Putamen (tissue), 1 donor: Measurements from ENCODE around the gene HDAC10.
A peak's percentile ranks its signal among the peaks of the same experiment; 100 is the strongest.

ENCODE experiments used
- DNase-seq: peaks from one replicate; pipeline ENCODE4 v3.0.0-alpha.2; 2016; ENCODE audit warnings: low spot score

The HDAC10 gene

DNA sequence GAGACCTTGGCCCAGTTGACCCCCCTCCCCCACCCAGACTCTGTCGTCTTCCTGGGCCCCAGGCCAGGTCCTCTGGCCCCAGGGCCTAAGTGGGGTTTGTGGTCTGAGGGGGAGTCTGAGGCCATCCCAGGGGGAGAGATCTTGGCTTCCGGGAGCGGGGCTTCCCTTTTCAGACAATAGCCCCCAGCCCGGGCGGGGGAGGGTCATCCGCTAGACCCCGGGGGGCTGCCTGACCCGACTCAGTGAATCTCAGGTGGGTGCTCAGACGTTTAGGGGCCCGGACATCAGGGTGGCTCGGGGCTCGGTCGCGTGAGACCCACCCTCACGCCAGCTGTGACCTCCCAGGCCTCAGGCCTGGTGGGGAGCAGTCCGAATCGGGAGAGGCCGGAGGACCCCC is 18.5 kb upstream of the HDAC10 start:
- no peak for DNase-seq

DNA sequence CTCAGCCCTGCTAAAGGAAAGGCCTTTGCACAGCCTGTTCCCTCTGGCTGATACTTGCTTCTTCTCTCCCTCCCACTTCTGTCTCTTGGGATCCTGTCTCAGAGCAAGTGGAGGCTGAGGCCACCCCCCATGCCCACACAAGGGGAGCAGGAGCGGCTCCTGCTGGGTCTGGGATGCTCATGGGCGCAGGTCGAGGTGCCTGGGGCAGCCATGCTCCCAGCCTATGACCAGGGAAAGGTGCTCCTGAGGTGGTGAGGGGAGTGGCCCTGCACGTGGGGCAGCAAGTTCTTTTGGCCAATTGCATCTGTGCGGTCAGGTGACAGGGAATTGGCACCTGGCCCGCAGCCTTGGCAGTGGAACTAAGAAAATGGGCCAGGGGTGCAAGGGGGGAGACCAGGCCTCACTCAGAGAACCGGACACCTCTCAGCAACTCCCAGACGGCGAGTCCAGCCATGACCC is 17.6 kb upstream of the HDAC10 start:
- DNase-seq = no peak

DNA sequence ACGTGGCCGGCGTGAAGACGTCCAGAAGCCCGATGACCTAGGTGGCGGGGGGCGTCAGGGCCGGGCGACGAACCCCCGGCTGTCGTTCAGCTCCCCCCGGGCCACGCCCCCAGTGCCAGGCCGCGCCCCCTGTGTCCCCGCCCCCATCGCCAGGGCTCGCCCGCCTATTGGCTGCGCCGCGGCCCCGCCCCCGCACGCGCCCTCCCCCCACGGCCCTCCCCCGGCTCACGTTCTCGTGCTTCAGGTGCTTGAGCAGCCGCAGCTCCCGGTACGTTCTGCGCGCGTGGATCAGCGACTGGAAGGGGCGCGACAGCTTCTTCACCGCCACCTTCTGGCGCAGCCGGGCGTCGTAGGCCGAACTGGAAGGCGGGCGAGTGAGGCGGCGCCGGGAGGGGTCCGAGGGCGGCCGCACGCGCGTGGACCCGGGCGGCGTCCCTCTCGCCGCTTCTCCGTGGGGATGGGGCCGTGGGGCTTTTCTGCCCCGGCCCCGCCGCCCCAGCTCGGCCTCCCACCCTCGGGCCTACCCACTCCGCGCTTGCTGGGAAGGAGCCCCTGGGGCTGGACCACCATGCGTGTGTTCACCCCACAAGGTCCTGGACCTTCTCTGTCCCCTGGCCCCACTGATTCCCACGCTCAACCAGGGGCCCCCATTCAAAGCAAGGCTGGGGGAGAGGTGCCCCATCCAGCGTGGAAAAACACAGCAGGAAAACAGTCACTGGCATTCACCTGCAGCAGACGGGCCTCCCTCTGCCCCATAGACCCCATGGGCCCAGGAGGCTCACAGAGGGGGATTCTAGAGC is 16.7 kb upstream of the HDAC10 start:
- DNase-seq = peak; percentile 69

DNA sequence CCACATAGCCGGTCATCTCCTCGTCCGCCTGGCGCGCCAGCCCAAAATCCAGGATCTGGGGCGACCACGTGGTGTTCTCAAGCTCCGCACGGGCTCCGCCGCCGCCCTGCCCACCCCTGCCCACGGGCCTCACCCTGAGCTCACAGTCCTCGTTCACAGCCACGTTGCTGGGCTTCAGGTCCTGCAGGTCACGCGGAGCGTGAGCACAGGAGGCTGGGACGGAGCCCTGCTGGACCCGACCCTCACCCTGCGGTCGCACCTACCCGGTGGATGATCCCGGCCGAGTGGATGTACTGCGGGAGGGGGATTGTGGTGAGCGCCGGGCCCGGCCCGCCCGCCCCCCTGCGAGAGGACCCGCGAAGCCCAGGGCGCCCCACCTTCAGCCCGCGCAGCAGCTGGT is 15.9 kb upstream of the HDAC10 start:
- no peak for DNase-seq

DNA sequence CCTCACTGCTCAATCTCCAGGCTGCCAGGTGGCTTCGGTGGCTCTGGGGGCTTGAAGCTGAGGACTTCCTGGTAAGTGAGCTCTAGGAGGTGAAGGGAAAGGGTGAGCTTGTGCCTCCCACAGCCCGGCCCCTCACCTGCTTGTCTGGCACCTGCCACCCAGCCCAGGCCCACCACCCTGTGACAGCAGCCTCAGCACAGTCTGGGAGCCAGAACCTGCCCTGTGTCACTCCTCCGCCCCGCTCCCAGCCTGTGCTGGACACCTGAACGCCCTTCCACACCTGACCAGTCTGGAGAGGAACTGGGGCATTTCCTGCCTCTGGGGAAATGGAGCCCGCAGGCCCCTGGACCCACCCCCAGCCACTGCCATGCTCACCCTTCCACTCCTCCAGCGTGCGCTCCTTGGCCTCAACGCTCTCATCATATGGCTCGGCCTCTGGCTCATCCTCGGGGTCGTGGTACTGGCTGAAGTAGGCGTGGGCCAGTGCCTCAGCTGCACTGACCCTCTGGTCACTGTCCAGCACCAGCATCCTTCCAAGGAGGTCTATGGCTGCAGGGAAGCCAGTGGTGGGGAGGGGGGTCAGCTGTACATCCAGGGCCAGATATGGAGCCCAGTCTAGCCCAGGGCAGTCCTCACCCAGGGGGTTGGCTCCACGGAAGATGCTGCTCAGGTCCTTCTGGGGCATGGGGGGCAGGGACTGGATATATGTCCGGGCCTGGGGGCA is 14.0 kb upstream of the HDAC10 start:
- no peak for DNase-seq

DNA sequence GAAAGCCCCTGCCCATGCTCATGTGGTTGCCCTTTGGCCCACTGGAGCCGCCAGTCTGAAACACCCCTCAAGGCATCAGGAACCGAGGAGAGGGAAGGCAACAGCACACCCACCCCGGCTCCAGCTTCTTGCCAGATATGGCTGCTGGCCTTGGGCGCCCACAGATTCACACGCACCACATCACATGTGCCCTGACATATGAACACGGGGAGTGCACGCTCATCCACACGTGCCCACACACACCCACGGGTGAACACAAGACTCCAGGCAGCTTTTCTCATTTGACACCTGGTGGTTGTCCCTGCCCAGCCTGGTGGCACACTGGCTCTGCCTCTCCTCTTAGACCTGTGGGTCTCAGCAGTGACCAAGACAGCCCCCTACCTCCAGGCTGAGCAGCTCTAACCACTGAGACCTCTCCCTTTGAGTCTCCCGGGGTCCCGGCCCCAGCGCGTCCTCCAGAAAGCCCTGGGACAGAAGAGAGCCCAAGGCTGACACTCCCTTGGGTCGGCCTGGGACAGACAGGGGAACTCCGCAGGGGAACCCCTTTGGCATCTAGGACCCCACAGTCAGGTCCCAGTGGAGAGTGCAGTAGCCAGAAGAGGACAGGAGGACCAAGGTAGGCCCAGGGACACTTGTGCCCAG is 13.2 kb upstream of the HDAC10 start:
- peak; percentile 60 for DNase-seq

DNA sequence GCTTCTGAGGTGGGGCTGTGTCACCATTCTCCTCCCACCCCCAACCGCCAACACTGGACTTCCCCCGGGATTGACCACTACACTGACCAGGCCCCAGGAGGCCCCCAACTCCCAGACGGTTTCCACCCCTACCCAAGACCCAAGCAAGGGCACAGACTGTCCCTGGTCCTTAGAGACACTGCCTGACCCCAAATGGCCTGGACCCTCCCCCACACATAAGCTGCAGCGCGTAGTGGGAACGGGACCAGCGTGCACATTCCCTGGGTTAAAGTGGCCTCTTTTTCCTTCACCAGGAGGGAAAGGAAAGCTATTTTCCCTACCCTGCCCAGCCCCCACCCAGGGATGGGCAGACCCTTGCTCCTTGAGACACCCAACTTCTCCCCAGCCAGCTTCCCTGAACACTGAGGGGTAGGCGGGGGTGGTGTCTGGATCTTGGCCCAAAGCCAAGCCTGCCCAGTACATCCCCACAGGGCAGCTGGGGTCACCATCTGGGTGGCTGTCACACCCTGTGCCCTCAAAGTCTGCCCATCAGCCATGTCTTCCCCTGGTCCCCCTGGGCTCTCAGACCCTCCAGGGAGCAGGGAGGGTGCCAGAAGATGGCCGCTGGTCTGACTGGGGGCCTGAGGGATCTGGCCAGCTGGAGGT is 12.0 kb upstream of the HDAC10 start:
- no peak for DNase-seq

DNA sequence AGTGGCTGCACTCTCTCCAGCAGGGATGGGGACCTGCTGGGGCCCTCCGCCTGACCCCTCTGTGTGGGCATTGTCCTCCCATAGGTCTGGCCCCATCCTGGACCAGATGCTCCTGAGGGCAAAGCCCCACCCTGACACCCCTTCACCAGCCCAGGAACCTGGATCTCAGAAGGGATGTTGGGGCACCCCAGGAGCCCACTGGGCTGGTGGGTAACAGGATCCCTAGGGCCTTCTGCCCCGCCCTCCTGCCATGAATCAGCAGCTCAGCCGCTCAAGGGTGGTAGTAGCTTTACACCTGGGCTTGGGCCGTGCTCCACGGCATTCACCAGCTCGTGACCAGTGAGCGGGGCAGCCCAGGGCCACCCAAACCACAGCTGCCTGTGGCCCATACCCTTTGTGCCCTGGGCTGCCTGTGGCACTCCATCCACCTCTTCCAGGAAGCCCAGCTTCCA is 11.4 kb upstream of the HDAC10 start:
- no peak for DNase-seq

DNA sequence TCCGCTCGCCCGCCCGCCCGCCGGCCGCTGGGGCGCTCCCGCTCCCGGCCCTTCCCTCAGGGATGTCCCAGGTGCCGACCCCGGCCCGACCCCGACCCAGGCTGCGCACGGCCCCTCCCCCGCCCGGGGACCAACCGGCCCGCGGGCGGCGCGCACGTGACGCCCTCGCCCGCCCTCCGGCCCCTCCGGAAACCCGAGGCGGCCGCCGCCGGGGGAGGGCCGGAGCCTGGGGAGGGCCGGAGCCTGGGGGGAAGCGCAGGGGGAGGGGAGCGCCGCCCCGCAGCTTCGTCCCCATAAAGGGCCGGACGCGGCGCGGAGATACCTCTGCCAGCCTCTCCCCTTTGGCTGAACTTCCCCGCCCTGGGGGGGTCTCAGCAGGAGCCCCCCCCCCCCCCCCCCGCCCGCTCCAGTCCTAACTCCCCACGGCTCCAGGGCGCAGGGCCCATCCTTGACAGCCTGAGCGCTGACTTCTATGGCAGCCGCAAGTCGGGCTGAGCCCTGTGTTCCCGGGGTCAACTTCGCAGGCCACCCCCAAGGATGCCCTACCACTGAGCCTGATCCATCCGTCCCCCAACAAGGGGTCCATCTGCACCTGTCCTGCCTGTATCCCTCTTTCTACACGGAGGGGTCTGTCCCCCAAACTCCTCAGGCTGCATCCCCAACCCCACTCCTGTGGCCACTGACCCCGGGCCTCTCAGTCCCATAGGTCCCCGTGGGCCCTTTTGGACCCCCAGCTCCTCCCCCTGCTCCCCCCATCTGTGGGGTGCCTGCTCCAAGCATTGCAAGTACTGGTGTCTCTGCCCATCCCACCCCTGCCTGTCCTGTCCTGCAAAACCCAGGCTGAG is 10.8 kb upstream of the HDAC10 start, which contains the start of gene MAPK12:
TSS of gene MAPK12 (minus strand) at position 69 of the 845 bp plus-strand sequence. CDS start 174 bp downstream, outside the sequence.
- DNase-seq = no peak

DNA sequence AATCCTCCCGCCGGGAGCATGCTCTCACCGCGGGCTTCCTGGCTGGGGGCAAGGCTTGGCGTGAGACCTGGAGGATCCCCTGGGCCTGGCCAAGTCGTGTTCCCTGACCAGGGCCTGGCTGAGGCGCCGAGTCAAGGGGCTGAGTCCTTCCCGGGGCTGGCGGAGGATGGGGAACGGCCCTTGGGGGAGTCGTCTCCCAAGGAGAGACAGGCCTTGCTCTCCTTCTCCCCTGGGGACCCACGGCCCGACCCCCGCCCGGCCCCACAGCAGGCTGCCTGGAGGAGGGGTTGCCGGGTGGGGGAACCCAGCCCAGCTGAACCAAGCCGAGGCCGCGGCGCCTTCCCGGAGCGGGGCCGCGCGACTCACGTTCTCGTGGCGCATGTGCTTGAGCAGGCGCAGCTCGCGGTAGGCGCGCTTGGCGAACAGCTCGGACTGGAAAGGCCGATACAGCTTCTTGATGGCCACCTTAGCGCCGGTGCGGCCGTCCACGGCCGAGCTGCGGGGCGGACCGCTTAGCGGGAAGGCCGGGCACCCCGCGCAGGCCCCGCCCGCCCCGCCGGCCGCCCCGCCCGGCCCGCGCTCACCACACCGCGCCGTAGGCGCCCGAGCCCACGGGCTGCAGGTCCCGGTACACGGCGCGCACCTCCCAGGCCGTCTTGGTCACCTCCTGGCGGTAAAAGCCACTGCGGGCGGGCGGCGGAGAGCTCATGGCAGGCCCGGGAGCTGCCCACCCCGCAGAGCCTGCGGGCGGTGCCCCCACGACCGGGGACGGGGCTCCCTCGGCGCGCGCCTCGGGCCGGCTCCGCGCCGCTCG is 9.9 kb upstream of the HDAC10 start:
- no peak for DNase-seq

DNA sequence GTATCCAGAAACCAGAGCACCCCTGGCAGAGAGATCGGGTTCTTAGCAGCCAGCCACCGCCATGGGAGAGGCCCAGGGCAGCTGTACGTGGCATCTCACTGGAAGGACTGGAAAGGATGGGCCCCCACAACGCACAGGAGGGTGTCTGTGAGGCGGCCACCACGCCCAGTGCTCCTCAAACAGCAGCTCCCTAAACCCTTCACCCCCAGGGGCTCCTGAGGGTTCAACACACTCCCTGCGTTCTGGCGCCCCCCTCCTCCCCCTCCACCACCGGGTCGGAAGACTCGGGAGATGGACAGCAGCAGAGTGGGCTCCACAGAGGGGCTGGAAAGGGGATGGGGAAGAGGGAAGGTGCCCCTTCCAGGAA is 9.4 kb upstream of the HDAC10 start:
- DNase-seq = no peak

DNA sequence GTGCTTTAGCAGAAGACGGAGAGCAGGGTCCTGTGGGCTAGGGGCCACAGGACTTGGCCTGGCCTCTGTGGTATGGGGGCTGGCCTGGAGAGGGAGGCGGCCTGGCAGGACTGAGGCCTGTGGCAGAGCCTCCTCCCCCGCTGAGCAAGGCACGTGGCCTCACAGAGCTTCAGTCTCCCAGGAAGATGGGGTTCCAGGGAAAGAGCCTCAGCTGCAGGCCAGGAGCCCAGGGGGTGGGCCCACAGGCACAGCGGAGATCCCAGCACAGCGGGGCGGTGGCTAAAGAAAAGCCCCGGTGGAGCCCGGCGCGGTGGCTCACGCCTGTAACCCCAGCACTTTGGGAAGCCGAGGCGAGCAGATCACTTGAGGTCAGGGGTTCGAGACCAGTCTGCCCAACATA is 8.2 kb upstream of the HDAC10 start:
- DNase-seq = no peak

DNA sequence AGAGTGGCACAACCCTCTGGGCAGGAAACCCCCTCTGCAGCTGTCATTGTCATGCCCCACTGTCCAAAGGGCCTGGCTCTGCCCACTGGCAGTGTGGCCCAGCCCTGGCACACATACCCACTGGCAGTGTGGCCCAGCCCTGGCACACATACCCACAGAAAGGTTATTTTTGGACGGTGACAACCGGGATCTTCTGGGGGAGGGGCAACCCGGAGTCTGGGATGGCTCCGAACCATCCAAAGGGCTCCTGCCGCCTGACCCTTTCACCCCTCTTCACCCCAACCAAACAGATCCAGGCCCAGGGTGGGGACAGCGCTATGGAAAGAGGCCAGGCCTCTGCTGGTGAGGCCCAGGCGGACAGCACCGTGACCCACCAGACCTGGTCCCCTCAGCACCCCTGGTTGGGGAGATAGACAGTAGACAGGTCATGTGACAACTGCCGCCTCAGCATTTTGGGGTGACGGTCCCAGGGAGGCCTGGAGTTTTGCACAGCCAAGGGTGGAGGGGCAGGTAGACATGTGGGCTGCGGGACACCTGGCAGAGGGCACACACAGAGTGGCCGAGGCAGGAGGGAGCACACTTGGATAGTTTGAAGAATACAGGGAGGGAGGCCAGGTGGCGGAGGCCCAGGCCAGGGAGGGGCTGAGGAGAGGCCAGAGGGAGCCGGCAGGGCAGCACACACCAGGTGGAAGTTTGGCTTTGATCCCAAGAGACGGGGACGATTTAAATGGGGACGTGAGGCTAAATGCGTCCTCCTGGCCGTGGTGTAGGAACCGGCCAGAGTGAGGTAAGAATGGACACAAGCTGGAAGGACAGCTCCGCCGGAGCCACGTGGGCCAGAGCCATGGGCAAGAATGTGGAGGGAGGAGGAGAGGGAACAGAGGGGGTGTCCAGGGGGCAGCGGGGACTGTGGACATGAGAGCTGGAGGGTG is 7.6 kb upstream of the HDAC10 start:
- no peak for DNase-seq

DNA sequence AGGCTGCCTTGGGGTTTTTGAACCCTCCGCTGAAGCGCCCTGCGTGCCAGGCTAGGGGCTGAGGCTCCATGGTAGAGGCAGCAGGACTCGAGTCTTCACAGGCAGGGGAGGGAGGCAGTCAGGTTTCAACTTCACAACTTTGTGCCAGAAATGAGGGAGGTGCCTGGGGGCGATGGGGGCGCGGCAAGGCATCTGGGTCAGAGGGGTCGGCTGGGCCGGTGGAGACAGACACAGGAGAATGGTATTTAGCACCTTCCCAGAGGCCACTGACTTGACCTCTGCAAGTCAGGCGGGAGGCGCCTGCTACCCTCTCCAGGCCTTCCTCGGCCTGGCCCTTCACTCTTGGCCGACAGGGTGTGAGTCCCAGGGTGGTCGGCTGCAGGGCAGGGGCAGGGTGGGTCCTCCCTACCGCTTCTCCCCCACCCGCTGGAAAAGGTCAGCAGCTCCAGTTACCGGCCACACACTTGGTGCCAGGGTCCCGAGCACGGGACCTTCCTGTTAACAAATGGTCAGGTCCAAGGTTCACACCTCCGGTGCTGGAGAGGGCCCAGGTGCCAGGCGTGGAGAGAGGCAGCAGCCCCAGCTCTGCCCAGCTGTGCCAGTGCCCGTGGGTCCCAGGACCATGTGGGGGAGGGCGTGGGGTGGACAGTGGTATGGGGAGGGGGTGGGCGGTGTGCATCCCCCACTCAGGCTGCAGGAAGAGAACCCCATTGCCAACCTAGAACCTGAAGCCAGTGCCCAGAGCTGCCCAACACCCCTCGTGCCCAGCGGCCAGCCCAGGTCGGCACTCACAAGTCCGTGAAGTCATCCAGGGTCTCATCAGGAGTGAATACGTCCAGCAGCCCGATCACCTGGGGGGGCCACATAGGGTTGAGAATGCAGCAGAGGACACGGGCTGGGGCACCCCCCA is 6.6 kb upstream of the HDAC10 start:
- DNase-seq = no peak

DNA sequence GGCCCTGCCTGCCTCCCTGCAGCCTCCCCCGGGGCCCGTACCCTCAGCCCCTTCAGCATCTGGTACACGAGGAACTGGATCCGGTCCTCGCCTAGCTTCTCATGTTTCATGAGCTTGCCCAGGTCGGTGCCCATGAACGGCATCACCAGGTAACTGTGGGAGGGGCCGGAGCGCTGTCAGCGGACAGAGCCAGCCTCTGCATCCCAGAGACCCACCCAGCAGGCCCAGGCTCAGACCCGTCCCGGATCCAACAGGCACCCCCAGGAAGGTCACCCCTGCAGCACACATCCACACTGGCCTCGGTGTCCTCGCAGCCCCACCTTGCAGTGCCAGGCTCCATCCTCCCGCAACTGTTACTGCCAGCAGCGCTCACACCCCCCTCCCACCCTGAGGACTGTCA is 6.0 kb upstream of the HDAC10 start:
- no peak for DNase-seq

DNA sequence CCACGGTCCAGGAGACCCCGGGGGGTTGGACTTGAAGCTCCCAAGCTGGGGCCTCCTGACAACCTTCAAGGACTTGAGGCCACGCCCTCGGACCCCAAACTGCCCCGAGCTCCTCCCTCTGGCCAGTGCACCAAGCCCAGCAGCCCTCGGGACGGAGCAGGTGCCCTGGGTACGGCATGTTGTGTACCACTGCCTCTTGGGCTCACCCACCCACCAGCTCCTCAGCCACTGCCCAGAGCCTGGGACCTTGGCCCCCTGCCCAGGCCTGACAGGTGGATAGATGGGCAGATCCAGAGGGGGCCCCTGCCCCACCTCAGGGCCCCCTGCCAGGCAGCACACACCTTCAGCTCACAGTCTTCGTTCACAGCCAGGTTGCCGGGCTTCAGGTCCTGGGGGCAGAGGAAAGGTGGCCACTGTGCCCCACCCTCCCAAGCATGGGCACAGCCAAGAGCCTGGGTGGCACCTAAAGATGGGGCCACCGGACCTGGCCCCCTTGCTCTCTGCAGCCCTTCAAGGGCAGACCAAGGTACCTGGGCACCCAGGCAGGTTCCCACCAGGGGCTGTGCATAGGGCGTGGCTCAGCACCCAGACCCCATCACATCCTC is 5.3 kb upstream of the HDAC10 start:
- DNase-seq = no peak

DNA sequence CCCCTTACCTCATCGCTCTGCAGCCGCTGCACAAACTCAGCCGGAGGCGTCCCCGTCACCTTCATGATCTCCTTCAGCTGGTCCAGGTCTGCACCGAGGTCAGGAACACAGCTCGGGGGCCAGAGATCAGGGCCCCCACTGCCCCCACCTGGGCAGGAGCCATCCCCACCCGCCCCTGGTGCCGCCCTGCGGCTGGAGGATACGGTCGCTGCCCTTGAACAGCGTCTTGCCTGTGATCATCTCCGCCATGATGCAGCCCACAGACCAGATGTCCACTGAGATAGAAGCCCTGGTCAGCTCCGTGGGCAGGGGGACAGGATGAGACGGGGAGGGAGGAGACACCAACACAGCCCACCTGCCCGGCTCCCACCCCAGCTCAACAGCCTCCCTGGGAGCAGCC is 4.5 kb upstream of the HDAC10 start:
- DNase-seq = no peak

DNA sequence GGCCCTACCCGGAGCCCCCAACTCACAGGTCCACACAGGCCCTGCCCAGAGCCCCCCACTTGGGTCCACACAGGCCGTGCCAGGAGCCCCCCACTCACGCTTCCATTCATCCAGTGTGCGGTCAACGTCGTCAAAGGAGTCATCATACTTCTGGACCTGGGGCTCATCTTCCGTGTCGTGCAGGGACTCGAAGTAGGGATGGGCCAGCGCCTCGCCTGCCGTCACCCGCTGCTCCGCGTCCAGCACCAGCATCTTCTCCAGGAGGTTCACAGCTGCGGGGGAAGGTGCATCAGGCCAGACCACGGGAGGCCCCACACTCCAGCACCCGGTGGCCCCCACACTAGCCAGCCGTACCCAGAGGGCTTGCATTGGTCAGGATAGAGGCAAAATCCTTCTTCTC is 4.0 kb upstream of the HDAC10 start:
- no peak for DNase-seq
